ENCODE data around the gene LTBP4.
"Not testable (repeated sequence)": the region's sequence is repeated elsewhere in the genome, so short reads cannot be mapped to it uniquely, and the experiment has no call there.

LTBP4 gene

GRCh38 chr19:40560092-40560507, 41.1 kb upstream of the LTBP4 start:
- no peak overlapping the region for H3K4me3 ChIP-seq (ENCODE audit: low read depth, low read length)
- no peak for TF ChIP-seq CTCF (IDR thresholded peaks at IDR 0.05; ENCODE audit: low read depth, low read length, missing control alignments)
- no peak for DNase-seq (ENCODE audit: low read depth)

DNA sequence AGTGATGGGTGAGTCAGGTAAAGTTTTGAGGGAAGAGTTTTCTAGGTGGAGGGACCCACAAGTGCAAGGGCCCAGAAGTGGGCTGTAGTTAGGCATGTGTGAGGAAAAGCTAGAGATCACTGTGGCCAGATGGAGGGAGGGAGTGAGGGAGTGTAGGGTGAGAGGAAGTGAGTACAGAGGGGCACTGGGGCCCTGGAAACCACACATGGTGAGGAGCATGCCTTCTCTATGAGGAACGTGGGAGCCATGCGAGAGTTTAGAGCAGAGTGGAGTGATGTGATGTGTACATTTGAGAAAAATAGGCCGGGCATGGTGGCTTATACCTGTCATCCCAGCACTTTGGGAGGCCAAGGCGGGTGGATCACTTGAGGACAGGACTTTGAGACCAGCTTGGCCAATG, 39.2 kb upstream of the LTBP4 start:
- TF ChIP-seq CTCF (IDR thresholded peaks at IDR 0.05; ENCODE audit: low read depth, low read length, missing control alignments), result no peak
- DNase-seq (ENCODE audit: low read depth), result no peak
- no peak overlapping the region for H3K4me3 ChIP-seq (ENCODE audit: low read depth, low read length)

DNA sequence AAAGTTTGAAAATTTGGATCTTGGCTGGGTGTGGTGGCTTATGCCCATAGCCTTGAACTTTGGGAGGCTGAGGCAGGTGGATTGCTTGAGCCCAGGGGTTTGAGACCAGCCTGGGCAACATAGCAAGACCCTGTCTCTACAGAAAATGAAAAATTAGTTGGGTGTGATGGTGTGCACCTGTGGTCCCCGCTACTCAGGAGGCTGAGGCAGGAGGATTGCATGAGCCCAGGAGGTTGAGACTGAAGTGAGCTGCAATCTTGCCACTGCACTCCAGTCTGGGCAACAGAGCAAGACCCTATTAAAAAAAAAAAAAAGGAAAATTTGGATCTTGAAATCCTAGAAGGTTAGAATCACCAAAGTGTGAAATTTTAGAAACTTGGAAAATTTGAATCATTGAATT, 36.6 kb upstream of the LTBP4 start:
- not testable (repeated sequence) for DNase-seq (ENCODE audit: low read depth); H3K4me3 ChIP-seq (ENCODE audit: low read depth, low read length)

GRCh38 chr19:40565355-40565754, 35.8 kb upstream of the LTBP4 start:
- DNase-seq (ENCODE audit: low read depth), result no peak
- TF ChIP-seq CTCF (IDR thresholded peaks at IDR 0.05; ENCODE audit: low read depth, low read length, missing control alignments), result no peak

GRCh38 chr19:40565910-40566495, 35.2 kb upstream of the LTBP4 start:
- no peak for TF ChIP-seq CTCF (IDR thresholded peaks at IDR 0.05; ENCODE audit: low read depth, low read length, missing control alignments)
- no peak for DNase-seq (ENCODE audit: low read depth)
- H3K4me3 ChIP-seq (ENCODE audit: low read depth, low read length), result no peak overlapping the region

More at GRCh38 chr19:40565355-40565754, 35.8 kb upstream of the LTBP4 start:
- no peak overlapping the region for H3K4me3 ChIP-seq (ENCODE audit: low read depth, low read length)

GRCh38 chr19:40567040-40567749, 34.0 kb upstream of the LTBP4 start:
- no peak for TF ChIP-seq CTCF (IDR thresholded peaks at IDR 0.05; ENCODE audit: low read depth, low read length, missing control alignments)
- H3K4me3 ChIP-seq (ENCODE audit: low read depth, low read length), result no peak overlapping the region
- DNase-seq (ENCODE audit: low read depth), result no peak

- no peak overlapping the region for H3K4me3 ChIP-seq (ENCODE audit: low read depth, low read length)
- no peak for DNase-seq (ENCODE audit: low read depth)
- no peak for TF ChIP-seq CTCF (IDR thresholded peaks at IDR 0.05; ENCODE audit: low read depth, low read length, missing control alignments)
Measured at GRCh38 chr19:40567750-40568494, 33.2 kb upstream of the LTBP4 start.
